Activated T-helper 17 cell treated with anti-CD3 and anti-CD28 coated beads, Interleukin-2, amount 50 U/mL, for 72 hours (primary cell): ENCODE data around the gene NCOA5. TPM values are rescaled to one million over a fixed set of nuclear protein-coding genes. Genes with fewer than 3 reads are reported as not detected.

ENCODE experiments used
- ATAC-seq: fragments of 150-1000 bp; cut with Tn5 transposase; replicated peaks from 2 replicates; pipeline ENCODE4 v1.10.0; 2021; ENCODE audit warnings: mild to moderate bottlenecking, moderate library complexity
- H3K27ac Mint-ChIP-seq: one replicate; pipeline ENCODE4 v1.8.0; 2022; ENCODE audit warnings: mixed read lengths
- H3K27me3 Mint-ChIP-seq: one replicate; pipeline ENCODE4 v1.8.0; 2022; ENCODE audit warnings: mixed read lengths
- H3K36me3 Mint-ChIP-seq: one replicate; pipeline ENCODE4 v1.8.0; 2022; ENCODE audit warnings: low read depth, mild to moderate bottlenecking, mixed read lengths
- H3K4me1 Mint-ChIP-seq: one replicate; pipeline ENCODE4 v1.8.0; 2022; ENCODE audit warnings: mixed read lengths
- H3K4me3 Mint-ChIP-seq: one replicate; pipeline ENCODE4 v1.8.0; 2022; ENCODE audit warnings: mild to moderate bottlenecking, mixed read lengths
- H3K9me3 Mint-ChIP-seq: one replicate; pipeline ENCODE4 v1.8.0; 2022; ENCODE audit warnings: mixed read lengths
- total RNA-seq, 2 donors: library from RNA; stranded (reverse); gene quantifications; one replicate each; pipeline ENCODE4 v1.2.3, GENCODE V29; 2022

Gene NCOA5
- total RNA-seq, 2 donors from 2014 or later = 16.4 to 31.6 TPM

DNA sequence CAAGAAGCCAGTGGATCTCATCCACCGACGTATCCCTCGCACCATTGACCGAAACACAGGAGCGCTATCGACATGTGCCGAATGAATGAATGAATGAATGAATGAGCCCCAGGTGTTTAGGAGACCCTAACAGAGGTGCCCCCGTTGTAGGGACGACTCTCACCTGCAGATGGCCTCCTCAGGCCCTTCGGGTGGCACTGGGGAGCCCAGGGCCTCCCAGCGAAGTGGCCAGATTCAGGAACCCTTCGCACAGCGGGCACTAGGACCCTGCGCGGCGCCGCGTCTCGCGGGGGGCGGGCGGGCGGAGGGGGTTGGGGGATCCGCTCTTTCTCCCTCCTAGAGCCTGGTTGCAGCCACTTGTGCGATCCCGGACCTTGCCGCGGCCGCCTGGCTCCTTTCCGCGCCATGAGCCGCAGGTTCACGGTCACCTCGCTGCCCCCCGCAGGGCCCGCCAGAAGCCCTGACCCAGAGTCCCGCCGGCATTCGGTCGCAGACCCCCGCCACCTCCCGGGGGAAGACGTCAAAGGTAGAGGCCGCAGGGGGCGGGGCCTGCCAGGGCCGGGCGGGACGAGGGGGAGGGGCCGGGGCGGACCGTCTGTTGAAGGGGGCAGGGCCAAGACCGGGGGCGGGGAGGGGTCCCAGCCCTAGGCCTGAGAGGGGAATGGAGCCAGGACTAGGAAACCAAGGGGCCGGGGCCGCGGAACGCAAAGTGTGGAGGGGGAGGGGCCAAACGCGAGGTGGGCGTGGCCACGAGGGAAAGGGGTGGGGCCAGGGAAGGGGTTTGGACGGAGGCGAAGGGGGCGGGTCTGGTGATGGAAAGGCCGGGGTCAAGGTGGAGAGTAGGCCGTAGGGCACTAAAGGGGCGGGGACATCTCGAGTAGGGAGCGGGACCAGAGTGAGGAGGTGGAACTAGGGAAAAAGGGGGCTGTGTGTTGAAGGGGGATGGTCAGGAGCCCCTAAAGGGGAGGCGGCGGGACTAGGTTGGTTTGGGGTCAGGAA, 68.1 kb downstream of the NCOA5 start:
- Mint-ChIP-seq H3K4me1 (peaks cover 4% of the 10 kb centered on the region), H3K36me3 (no peaks in the 10 kb centered on the region), H3K27me3 (peaks cover 35% of the 10 kb centered on the region), H3K9me3 (no peaks in the 10 kb centered on the region), H3K4me3 (peak overlapping the region; percentile 70), H3K27ac (no peak overlapping the region)
- peak; percentile 55 for ATAC-seq

DNA sequence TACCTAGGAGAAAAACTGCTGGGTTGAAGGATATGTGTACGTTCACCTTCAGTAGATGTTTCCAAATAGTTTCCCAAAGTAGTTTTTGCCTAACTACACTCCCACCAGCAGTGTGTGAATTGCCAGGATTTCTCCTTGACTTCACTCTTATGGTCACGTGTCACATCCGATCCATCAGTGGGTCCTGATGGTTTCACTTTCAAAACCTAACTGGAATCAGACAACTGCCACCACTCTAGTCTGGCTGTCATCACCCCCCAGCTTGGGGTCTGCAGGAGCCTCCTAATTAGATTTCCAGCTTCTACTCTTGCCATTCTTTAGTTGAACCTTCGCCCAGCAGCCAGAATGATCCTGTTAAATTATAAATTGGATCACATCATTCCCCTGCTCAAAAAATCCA, 69.2 kb downstream of the NCOA5 start:
- no peak overlapping the region for H3K27ac Mint-ChIP-seq
- no peak for ATAC-seq
- no peaks in the 10 kb centered on the region for H3K36me3 Mint-ChIP-seq
- H3K4me1 Mint-ChIP-seq = peaks cover 8% of the 10 kb centered on the region
- H3K9me3 Mint-ChIP-seq = no peaks in the 10 kb centered on the region
- peak overlapping the region; percentile 70 for H3K4me3 Mint-ChIP-seq
- H3K27me3 Mint-ChIP-seq = peaks cover 38% of the 10 kb centered on the region

DNA sequence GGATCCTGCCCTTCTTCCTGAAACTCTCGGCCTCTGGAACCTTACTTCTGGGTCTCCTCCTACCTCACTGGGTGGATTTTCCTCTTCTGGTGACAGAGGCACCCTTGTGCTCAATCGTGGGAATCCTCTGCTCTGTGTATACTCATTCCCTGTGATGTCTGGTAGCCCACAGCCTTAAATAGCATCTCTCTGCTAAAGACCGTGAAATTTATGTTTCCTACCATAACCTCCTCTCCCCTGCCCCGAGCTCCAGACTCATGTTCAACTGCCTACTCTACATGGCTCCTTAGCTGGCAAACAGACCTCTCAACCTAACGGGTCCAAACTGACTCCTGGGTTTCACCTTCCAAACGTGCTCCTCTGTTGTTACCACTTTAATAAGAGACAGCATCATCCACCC, 71.2 kb downstream of the NCOA5 start:
- Mint-ChIP-seq H3K27me3 (peaks cover 24% of the 10 kb centered on the region), H3K4me3 (no peak overlapping the region), H3K4me1 (peaks cover 13% of the 10 kb centered on the region), H3K27ac (no peak overlapping the region), H3K36me3 (no peaks in the 10 kb centered on the region), H3K9me3 (no peaks in the 10 kb centered on the region)
- no peak for ATAC-seq

DNA sequence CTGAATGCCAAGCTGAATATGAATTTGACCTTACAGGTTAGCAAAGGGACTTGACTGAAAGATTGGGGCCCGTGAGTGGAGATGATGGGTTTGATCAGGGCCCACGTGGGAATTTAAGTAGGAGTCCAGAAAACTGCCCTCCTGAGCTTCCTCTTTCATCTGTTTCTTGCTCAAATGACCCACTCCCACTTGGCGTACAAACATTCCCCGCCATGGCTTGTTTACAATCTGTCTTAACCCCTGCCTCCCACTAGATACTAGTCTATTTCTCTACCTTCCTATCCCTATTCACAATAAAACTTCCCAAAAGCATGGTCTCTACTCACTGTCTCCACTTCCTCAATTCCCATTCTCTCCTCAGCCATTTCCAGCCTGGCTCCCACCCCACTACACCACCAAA, 71.7 kb downstream of the NCOA5 start:
- H3K36me3 Mint-ChIP-seq = no peaks in the 10 kb centered on the region
- peaks cover 19% of the 10 kb centered on the region for H3K27me3 Mint-ChIP-seq
- no peaks in the 10 kb centered on the region for H3K9me3 Mint-ChIP-seq
- peaks cover 13% of the 10 kb centered on the region for H3K4me1 Mint-ChIP-seq
- H3K4me3 Mint-ChIP-seq = no peak overlapping the region
- no peak for ATAC-seq
- H3K27ac Mint-ChIP-seq = no peak overlapping the region

DNA sequence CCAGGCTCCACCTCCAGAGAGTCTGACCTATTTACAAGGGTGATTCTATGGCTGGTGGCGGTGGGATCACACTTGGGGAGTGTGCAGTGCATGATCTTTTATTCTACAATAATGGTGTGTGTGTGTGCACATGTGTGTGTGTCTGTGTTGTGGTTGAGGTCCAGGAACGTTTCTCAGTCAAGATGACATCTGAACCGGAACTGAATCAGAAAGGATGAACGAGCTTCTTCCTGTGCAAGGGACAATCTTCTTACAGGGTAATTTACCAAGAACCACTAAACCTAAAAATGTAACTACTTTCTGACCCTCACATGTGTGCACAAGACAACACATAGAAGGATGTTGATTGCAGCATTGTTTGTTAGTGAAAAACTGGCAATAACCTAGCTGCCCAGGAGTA, 72.5 kb downstream of the NCOA5 start:
- H3K4me3 Mint-ChIP-seq = no peak overlapping the region
- H3K4me1 Mint-ChIP-seq = peaks cover 13% of the 10 kb centered on the region
- H3K27me3 Mint-ChIP-seq = peaks cover 27% of the 10 kb centered on the region
- no peaks in the 10 kb centered on the region for H3K9me3 Mint-ChIP-seq
- no peak for ATAC-seq
- no peaks in the 10 kb centered on the region for H3K36me3 Mint-ChIP-seq
- no peak overlapping the region for H3K27ac Mint-ChIP-seq

DNA sequence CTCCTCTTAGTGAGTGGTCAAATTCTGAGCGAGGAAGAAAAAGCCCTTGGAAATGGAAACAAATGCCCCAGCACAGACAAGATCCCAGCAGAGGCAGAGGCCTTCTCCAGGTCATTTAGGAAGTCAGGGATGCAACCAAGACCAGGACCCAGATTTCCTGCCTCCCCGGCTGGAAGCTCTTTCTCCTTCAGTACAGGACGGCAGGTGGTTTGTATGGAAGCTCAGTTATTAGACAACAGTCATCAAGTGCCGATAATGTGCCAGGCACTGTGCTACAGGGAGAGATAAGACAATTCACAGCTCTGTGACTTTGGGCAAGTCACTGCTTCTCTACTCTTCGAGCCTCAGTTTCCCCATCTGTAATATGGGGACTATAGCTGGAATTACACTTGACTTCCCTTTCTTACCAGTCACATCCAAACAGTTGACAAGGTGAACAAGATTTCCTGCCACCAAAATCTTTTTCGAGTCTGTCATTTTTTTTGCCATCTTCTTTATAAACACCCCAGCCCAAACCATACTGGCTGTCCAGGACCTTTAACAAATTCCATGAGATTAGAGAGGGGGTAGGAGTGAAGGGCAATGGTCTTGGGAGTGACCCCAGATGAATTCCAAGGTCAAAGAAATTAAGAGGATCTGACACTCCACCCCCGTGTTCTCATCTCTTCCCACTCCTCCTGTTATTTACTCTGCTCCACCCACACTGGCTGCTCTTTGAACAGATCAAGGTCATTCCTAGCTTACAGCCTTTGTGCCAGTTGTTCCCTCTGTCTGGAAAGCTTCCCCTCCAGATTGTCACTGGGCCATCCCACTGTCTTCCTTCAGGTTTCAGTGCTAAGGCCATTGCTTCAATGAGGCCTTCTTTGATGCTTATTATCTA, 75.0 kb downstream of the NCOA5 start:
- peaks cover 43% of the 10 kb centered on the region for H3K27me3 Mint-ChIP-seq
- H3K4me3 Mint-ChIP-seq = peak overlapping the region; percentile 78
- no peak overlapping the region for H3K27ac Mint-ChIP-seq
- ATAC-seq = no peak
- peaks cover 22% of the 10 kb centered on the region for H3K4me1 Mint-ChIP-seq
- no peaks in the 10 kb centered on the region for H3K9me3 Mint-ChIP-seq
- H3K36me3 Mint-ChIP-seq = peaks cover 8% of the 10 kb centered on the region

DNA sequence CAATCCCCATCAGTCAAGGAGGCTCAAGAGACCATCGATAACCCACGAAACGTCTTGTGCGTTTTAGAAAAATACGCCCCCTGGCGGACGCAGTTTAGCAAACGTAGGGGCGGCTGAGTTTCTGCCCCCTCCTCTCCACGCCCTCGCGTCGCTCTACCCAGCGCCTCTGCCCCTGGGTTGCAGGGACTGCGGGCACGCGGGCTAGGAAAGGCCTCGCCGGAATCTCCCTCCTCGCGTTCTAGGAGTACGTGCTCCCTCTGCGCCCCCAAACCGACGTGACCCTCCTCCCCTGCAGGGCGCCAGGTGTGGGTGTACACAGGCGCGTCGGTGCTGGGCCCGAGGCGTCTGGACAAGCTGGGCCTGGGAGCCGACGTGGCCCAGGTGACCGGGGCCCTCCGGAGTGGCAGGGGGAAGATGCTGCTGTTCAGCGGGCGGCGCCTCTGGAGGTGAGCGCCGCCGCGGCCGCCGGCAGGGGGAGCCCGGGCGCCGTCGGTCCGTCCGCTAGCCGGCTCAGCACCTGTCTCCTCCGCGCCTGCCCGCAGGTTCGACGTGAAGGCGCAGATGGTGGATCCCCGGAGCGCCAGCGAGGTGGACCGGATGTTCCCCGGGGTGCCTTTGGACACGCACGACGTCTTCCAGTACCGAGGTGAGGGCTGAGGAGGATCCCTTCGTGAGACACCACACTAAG, 75.8 kb downstream of the NCOA5 start:
- H3K36me3 Mint-ChIP-seq = peaks cover 8% of the 10 kb centered on the region
- H3K27me3 Mint-ChIP-seq = peaks cover 51% of the 10 kb centered on the region
- H3K9me3 Mint-ChIP-seq = no peaks in the 10 kb centered on the region
- H3K27ac Mint-ChIP-seq = no peak overlapping the region
- peak overlapping the region; percentile 78 for H3K4me3 Mint-ChIP-seq
- peaks cover 22% of the 10 kb centered on the region for H3K4me1 Mint-ChIP-seq
- ATAC-seq = peak; percentile 90

DNA sequence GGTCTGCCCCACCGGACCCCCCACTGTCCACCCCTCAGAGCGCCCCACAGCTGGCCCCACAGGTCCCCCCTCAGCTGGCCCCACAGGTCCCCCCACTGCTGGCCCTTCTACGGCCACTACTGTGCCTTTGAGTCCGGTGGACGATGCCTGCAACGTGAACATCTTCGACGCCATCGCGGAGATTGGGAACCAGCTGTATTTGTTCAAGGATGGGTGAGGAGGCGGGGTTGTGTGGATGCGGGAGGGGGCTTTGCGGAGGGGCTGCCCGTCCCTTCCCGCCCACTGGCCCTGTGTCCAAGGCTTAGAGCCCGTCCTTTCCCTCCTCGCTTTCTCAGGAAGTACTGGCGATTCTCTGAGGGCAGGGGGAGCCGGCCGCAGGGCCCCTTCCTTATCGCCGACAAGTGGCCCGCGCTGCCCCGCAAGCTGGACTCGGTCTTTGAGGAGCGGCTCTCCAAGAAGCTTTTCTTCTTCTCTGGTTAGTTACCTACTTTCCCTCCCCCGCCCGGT, 76.4 kb downstream of the NCOA5 start:
- Mint-ChIP-seq H3K4me3 (peak overlapping the region; percentile 78), H3K4me1 (peaks cover 22% of the 10 kb centered on the region), H3K27ac (no peak overlapping the region), H3K27me3 (peaks cover 50% of the 10 kb centered on the region), H3K9me3 (no peaks in the 10 kb centered on the region), H3K36me3 (peaks cover 8% of the 10 kb centered on the region)
- ATAC-seq = no peak

DNA sequence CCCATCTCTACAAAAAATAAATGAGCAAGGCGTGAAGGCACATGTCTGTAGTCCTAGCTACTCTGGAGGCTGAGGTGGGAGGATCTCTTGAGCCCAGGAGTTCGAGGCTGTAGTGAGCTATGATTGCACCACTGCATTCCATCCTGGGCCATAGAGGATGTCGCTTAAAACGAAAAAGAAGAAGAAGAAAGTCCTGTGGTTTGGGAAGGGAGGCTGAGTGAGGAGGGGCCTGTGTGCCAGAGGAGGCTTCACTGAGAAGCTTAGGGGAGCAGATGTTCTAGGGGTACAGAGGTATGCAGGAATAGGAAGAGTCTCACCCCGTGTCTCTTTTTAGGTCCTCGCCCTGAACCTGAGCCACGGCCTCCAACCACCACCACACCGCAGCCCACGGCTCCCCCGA, 76.8 kb downstream of the NCOA5 start:
- peaks cover 27% of the 10 kb centered on the region for H3K4me1 Mint-ChIP-seq
- peaks cover 50% of the 10 kb centered on the region for H3K27me3 Mint-ChIP-seq
- H3K27ac Mint-ChIP-seq = no peak overlapping the region
- H3K36me3 Mint-ChIP-seq = peaks cover 8% of the 10 kb centered on the region
- H3K9me3 Mint-ChIP-seq = no peaks in the 10 kb centered on the region
- peak overlapping the region; percentile 19 for H3K4me3 Mint-ChIP-seq
- no peak for ATAC-seq

DNA sequence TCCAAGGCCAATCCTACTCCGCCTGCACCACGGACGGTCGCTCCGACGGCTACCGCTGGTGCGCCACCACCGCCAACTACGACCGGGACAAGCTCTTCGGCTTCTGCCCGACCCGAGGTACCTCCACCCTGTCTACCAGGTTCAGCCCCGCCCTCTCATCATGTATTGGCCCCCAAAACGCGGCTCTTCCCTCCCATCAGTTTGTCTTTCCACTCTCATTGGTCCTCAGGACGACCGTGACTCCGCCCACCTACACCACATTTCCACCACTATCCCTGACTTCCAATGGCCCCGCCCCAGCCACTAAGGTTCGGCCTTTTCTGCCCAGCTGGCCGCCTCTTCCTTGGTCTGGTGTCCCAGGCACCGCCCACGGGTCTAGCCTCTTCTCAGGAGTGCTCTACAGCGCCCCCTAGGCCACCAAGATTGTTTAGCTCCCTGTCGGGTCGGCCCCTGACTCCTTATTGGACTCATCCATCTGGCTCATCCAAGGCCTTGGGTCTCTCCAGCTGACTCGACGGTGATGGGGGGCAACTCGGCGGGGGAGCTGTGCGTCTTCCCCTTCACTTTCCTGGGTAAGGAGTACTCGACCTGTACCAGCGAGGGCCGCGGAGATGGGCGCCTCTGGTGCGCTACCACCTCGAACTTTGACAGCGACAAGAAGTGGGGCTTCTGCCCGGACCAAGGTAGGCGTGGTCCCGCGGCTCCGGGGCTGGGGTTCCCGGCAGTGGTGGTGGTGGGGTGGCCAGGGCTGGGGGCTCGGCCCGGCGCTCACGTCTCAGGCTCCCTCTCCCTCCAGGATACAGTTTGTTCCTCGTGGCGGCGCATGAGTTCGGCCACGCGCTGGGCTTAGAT, 77.9 kb downstream of the NCOA5 start:
- H3K27me3 Mint-ChIP-seq = peaks cover 50% of the 10 kb centered on the region
- H3K9me3 Mint-ChIP-seq = no peaks in the 10 kb centered on the region
- peak overlapping the region; percentile 36 for H3K27ac Mint-ChIP-seq
- peak overlapping the region; percentile 65 for H3K4me3 Mint-ChIP-seq
- H3K4me1 Mint-ChIP-seq = peaks cover 32% of the 10 kb centered on the region
- peaks cover 8% of the 10 kb centered on the region for H3K36me3 Mint-ChIP-seq
- ATAC-seq = no peak

Other genes with a start within 250 kb of the NCOA5 start
- 10 to 100 TPM; 21.4 to 23.2 TPM for gene ACOT8, start 232.6 kb downstream of the NCOA5 start, total RNA-seq
- gene ZSWIM3, start 232.3 kb downstream of the NCOA5 start, total RNA-seq = 1 to 10 TPM; 7.1 to 7.6 TPM
- 10 to 100 TPM in 1 of 2 donors, 1 to 10 TPM in 1; 7.8 to 16.0 TPM for gene ZSWIM1, start 208.7 kb downstream of the NCOA5 start, total RNA-seq
- under 1 TPM; 0.69 to 0.74 TPM for gene SPATA25, start 202.3 kb downstream of the NCOA5 start, total RNA-seq
- 1 to 10 TPM; 1.7 to 2.1 TPM for gene NEURL2, start 198.8 kb downstream of the NCOA5 start, total RNA-seq
- 100 to 1,000 TPM; 117 to 152 TPM for gene CTSA, start 198.6 kb downstream of the NCOA5 start, total RNA-seq
- gene PLTP, start 177.8 kb downstream of the NCOA5 start, total RNA-seq = 10 to 100 TPM in 1 of 2 donors, 1 to 10 TPM in 1; 6.6 to 12.1 TPM
- gene PCIF1, start 155.3 kb downstream of the NCOA5 start, total RNA-seq = 10 to 100 TPM; 33.1 to 34.3 TPM
- 10 to 100 TPM; 46.0 to 53.9 TPM for gene ZNF335, start 117.8 kb downstream of the NCOA5 start, total RNA-seq
- gene MMP9, start 81.1 kb downstream of the NCOA5 start, total RNA-seq = not detected
- gene SLC12A5, start 60.7 kb downstream of the NCOA5 start, total RNA-seq = under 1 TPM in 1 of 2 donors, not detected in 1; 0.61 TPM
- gene CD40, start 28.4 kb upstream of the NCOA5 start, total RNA-seq = 1 to 10 TPM; 1.5 to 7.8 TPM
- not detected for gene CDH22, start 218.5 kb upstream of the NCOA5 start, total RNA-seq